HepG2 (cell line): ENCODE measurements around the gene PLSCR3. TPM values are rescaled to one million over a fixed set of nuclear protein-coding genes. Genes with fewer than 3 reads are reported as not detected.

Experiments used
- CC2D1A ChIP-seq: sonication (generic); formaldehyde crosslinking; IDR thresholded peaks from 2 replicates; pipeline ENCODE4 v1.8.1; 2023; ENCODE audit warnings: mild to moderate bottlenecking, missing genetic modification reagents
- FLYWCH1 ChIP-seq: sonication (generic); formaldehyde crosslinking; IDR thresholded peaks from 2 replicates; pipeline ENCODE4 v1.8.1; 2023; ENCODE audit warnings: mild to moderate bottlenecking, missing genetic modification reagents
- FOXK2 ChIP-seq: fragments of 450-650 bp; IDR thresholded peaks from 2 replicates; pipeline ENCODE4 v1.6.1; 2016
- HNRNPK ChIP-seq: fragments of 200-400 bp; formaldehyde crosslinking; IDR thresholded peaks from 2 replicates; pipeline ENCODE4 v1.6.1; 2018; ENCODE audit warnings: low read length, low read depth, moderate library complexity, mild to moderate bottlenecking; ENCODE audit not compliant: poor library complexity, severe bottlenecking
- HOXA3 ChIP-seq: sonication (generic); formaldehyde crosslinking; IDR thresholded peaks from 2 replicates; pipeline ENCODE4 v1.5.0; 2020; ENCODE audit warnings: missing genetic modification reagents
- MAZ ChIP-seq, 2 experiments: sonication (generic) in 1 of 2; formaldehyde crosslinking in 1 of 2; IDR thresholded peaks; 2 replicates each; pipeline versions ENCODE4 v1.5.0 to v1.6.1; 2012 to 2020; ENCODE audit warnings: low read depth in 2 of 2, mild to moderate bottlenecking in 2 of 2, borderline replicate concordance in 1 of 2, improper control_type of control experiment in 1 of 2, low read length in 1 of 2, missing genetic modification reagents in 1 of 2, moderate library complexity in 1 of 2
- NFKB2 ChIP-seq: sonication (generic); formaldehyde crosslinking; IDR thresholded peaks from 2 replicates; pipeline ENCODE4 v1.4.0; 2020; ENCODE audit warnings: missing genetic modification reagents, borderline replicate concordance
- NR2C2 ChIP-seq: sonication (generic); formaldehyde crosslinking; IDR thresholded peaks from 2 replicates; pipeline ENCODE4 v1.4.0; 2020; ENCODE audit warnings: missing genetic modification reagents, mild to moderate bottlenecking, moderate library complexity, borderline replicate concordance
- PAF1 ChIP-seq: IDR thresholded peaks from 2 replicates; pipeline ENCODE4 v1.6.1; 2016; ENCODE audit warnings: missing genetic modification reagents, missing compliant biosample characterization
- POLR2G ChIP-seq: fragments of 200-400 bp; formaldehyde crosslinking; IDR thresholded peaks from 2 replicates; pipeline ENCODE4 v1.6.1; 2018; ENCODE audit warnings: mild to moderate bottlenecking, low read depth, low read length, moderate library complexity
- RARA ChIP-seq: IDR thresholded peaks from 2 replicates; pipeline ENCODE4 v1.6.1; 2016; ENCODE audit warnings: missing genetic modification reagents, missing compliant biosample characterization
- SMYD3 ChIP-seq: sonication (generic); formaldehyde crosslinking; IDR thresholded peaks from 2 replicates; pipeline ENCODE4 v1.8.1; 2023; ENCODE audit warnings: mild to moderate bottlenecking, missing genetic modification reagents
- SNAPC2 ChIP-seq: sonication (generic); formaldehyde crosslinking; IDR thresholded peaks from 2 replicates; pipeline ENCODE4 v1.8.1; 2022; ENCODE audit warnings: mild to moderate bottlenecking, missing genetic modification reagents
- SNRNP70 ChIP-seq: fragments of 200-400 bp; formaldehyde crosslinking; IDR thresholded peaks from 2 replicates; pipeline ENCODE4 v1.6.1; 2017; ENCODE audit warnings: mild to moderate bottlenecking, low read depth, low read length, moderate library complexity
- TCF7L2 ChIP-seq: IDR thresholded peaks from 2 replicates; pipeline ENCODE4 v1.6.1; 2011; ENCODE audit warnings: mild to moderate bottlenecking, low read depth, low read length, moderate library complexity
- TOPORS ChIP-seq: sonication (generic); formaldehyde crosslinking; IDR thresholded peaks from 2 replicates; pipeline ENCODE4 v1.8.0; 2023; ENCODE audit warnings: mild to moderate bottlenecking, missing genetic modification reagents
- WIZ ChIP-seq: sonication (generic); formaldehyde crosslinking; IDR thresholded peaks from 2 replicates; pipeline ENCODE4 v1.5.1; 2020; ENCODE audit warnings: mild to moderate bottlenecking, missing genetic modification reagents
- ZNF367 ChIP-seq: sonication (generic); formaldehyde crosslinking; IDR thresholded peaks from 2 replicates; pipeline ENCODE4 v1.4.0; 2020; ENCODE audit warnings: missing genetic modification reagents, borderline replicate concordance
- ZNF382 ChIP-seq: sonication (generic); formaldehyde crosslinking; IDR thresholded peaks from 2 replicates; pipeline ENCODE4 v1.5.0; 2020; ENCODE audit warnings: missing genetic modification reagents, mild to moderate bottlenecking, borderline replicate concordance
- ZNF569 ChIP-seq: sonication (generic); formaldehyde crosslinking; IDR thresholded peaks from 2 replicates; pipeline ENCODE4 v1.5.0; 2020; ENCODE audit warnings: mild to moderate bottlenecking, missing genetic modification reagents, moderate library complexity, borderline replicate concordance
- ZNF619 ChIP-seq: sonication (generic); formaldehyde crosslinking; IDR thresholded peaks from 2 replicates; pipeline ENCODE4 v1.4.0; 2020; ENCODE audit warnings: mild to moderate bottlenecking, missing genetic modification reagents
- ZNF747 ChIP-seq: sonication (generic); formaldehyde crosslinking; IDR thresholded peaks from 2 replicates; pipeline ENCODE4 v1.8.1; 2023; ENCODE audit warnings: missing genetic modification reagents, mild to moderate bottlenecking, borderline replicate concordance
- ZNF777 ChIP-seq: sonication (generic); formaldehyde crosslinking; IDR thresholded peaks from 2 replicates; pipeline ENCODE4 v1.4.0; 2020; ENCODE audit warnings: missing genetic modification reagents
- ZNF782 ChIP-seq: sonication (generic); formaldehyde crosslinking; IDR thresholded peaks from 2 replicates; pipeline ENCODE4 v1.4.0; 2020; ENCODE audit warnings: missing genetic modification reagents, mild to moderate bottlenecking, borderline replicate concordance
- polyA plus RNA-seq, 8 experiments: library from polyadenylated mRNA; depleted of rRNA in 3 of 8; stranded (reverse) in 7 of 8; unstranded in 1 of 8; fragments of >200 nt; fragmentation: Illumina TruSeq in 4 of 8; extraction: Trizol in 4 of 8; gene quantifications; 2 replicates each; pipeline versions ENCODE4 v1.2.1 to v1.2.3, GENCODE V29; 2011 to 2016; ENCODE audit warnings: low read depth in 4 of 8, missing spikeins in 1 of 8, mixed read lengths in 1 of 8; ENCODE audit not compliant: insufficient read depth in 1 of 8
- total RNA-seq, 5 experiments: library from RNA; depleted of rRNA; stranded (reverse); fragments of >200 nt; fragmentation: Illumina TruSeq; extraction: Trizol; gene quantifications; 2 replicates each; pipeline ENCODE4 v1.2.3, GENCODE V29; 2016; ENCODE audit warnings: low read depth in 1 of 5
- TF ChIP-seq, protein P1 (sequence below): IDR thresholded peaks from 2 replicates; pipeline ENCODE4 v1.6.1; 2016; ENCODE audit warnings: missing compliant biosample characterization, missing genetic modification reagents, borderline replicate concordance
- TF ChIP-seq, protein P2 (sequence below), 2 experiments: IDR thresholded peaks; 2 replicates each; pipeline ENCODE4 v1.6.1; 2011 to 2012; ENCODE audit warnings: low read length in 2 of 2, borderline replicate concordance in 1 of 2, low read depth in 1 of 2, mild to moderate bottlenecking in 1 of 2, moderate library complexity in 1 of 2

Gene PLSCR3
- total and polyA plus RNA-seq, 2 of the 13 experiments (the other 11 are each of a cell fraction or from before 2014, with no cell fraction given), result 5.6 to 6.2 TPM

DNA sequence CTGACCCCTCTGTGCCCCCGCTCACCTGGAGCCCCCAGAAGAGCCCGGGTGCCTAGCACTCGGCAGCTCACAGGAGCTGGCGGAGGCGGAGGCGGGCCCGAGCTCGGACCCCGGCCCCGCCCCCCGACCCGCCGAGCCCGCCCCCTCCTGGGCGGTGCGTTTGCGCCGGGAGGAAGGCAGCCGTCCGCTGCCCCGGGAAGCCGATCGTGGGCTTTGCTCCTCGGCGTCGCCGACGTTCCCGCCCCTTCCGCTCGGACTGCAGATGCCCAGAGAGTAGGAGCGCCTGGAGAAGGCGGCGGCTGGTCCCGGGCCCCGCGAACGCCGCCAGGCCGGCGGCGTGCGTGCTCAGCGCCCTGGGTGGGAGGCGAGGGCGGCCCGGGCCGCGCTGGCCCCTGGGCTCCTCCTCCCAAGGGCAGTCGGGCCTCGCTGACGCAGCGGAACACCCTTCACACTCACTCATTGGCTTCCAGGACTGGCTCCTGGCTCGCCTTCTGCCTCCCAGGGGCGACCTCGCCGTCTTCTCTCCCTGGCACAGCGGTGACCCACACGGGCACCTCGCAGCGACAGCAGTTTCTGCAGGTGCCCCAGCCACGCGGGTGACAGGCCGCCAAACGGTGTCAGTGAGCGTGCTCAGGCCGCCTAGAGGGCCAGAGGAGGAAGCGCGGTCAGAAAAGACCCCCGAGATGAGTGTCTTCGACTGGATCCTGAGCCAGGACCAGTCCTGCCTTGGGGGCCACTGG lies at the start of gene PLSCR3 (continued):
- TF ChIP-seq ZNF569 (CRISPR knock-in tag) (no peak), FLYWCH1 (CRISPR knock-in tag) (no peak), POLR2G (peak; percentile 85), ZNF782 (CRISPR knock-in tag) (no peak), NR2C2 (CRISPR knock-in tag) (peak; percentile 49; the same call in 1 of the 2 replicates), HOXA3 (peak; percentile 49; the same call in 1 of the 2 replicates), ZNF367 (CRISPR knock-in tag) (no peak), SNRNP70 (no peak), ZNF777 (CRISPR knock-in tag) (peak; percentile 24; the same call in 1 of the 2 replicates), RARA (CRISPR knock-in tag) (no peak; the same call in 1 of the 2 replicates), SNAPC2 (CRISPR knock-in tag) (peak; percentile 56), MAZ (IDR thresholded peaks at IDR 0.05; ENCODE audit: borderline replicate concordance, low read depth, low read length) (peak; percentile 41; the same call in 1 of the 2 replicates), MAZ (CRISPR knock-in tag; IDR thresholded peaks at IDR 0.05; ENCODE audit: low read depth) (peak; percentile 86), ZNF747 (peak; percentile 51; the same call in 1 of the 2 replicates), HNRNPK (no peak), FOXK2 (no peak), ZNF619 (CRISPR knock-in tag) (no peak), TOPORS (peak; percentile 73; the same call in 1 of the 2 replicates), TCF7L2 (no peak), CC2D1A (CRISPR knock-in tag) (0 out of 2 replicates have a peak, but pooled peaks have one; percentile 54), NFKB2 (CRISPR knock-in tag) (peak; percentile 74; the same call in 1 of the 2 replicates), PAF1 (CRISPR knock-in tag) (no peak), WIZ (0 out of 2 replicates have a peak, but pooled peaks have one; percentile 20), SMYD3 (CRISPR knock-in tag) (no peak), ZNF382 (CRISPR knock-in tag) (no peak)
- TF ChIP-seq, protein P1, sequence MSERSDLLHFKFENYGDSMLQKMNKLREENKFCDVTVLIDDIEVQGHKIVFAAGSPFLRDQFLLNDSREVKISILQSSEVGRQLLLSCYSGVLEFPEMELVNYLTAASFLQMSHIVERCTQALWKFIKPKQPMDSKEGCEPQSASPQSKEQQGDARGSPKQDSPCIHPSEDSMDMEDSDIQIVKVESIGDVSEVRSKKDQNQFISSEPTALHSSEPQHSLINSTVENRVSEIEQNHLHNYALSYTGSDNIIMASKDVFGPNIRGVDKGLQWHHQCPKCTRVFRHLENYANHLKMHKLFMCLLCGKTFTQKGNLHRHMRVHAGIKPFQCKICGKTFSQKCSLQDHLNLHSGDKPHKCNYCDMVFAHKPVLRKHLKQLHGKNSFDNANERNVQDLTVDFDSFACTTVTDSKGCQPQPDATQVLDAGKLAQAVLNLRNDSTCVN (CRISPR knock-in tag), result no peak
- TF ChIP-seq, protein P2, sequence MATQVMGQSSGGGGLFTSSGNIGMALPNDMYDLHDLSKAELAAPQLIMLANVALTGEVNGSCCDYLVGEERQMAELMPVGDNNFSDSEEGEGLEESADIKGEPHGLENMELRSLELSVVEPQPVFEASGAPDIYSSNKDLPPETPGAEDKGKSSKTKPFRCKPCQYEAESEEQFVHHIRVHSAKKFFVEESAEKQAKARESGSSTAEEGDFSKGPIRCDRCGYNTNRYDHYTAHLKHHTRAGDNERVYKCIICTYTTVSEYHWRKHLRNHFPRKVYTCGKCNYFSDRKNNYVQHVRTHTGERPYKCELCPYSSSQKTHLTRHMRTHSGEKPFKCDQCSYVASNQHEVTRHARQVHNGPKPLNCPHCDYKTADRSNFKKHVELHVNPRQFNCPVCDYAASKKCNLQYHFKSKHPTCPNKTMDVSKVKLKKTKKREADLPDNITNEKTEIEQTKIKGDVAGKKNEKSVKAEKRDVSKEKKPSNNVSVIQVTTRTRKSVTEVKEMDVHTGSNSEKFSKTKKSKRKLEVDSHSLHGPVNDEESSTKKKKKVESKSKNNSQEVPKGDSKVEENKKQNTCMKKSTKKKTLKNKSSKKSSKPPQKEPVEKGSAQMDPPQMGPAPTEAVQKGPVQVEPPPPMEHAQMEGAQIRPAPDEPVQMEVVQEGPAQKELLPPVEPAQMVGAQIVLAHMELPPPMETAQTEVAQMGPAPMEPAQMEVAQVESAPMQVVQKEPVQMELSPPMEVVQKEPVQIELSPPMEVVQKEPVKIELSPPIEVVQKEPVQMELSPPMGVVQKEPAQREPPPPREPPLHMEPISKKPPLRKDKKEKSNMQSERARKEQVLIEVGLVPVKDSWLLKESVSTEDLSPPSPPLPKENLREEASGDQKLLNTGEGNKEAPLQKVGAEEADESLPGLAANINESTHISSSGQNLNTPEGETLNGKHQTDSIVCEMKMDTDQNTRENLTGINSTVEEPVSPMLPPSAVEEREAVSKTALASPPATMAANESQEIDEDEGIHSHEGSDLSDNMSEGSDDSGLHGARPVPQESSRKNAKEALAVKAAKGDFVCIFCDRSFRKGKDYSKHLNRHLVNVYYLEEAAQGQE (IDR thresholded peaks at IDR 0.05; ENCODE audit: borderline replicate concordance in 1 of 2, low read depth in 1 of 2, low read length in 2 of 2), result no peak
